PFSK-1 (cell line): Measurements from ENCODE around the gene ABR.

Experiments
- FOXP2 ChIP-seq: optimal IDR thresholded peaks from 2 replicates; pipeline ENCODE3; 2011; ENCODE audit warnings: borderline replicate concordance, control low read depth, inconsistent platforms; ENCODE audit not compliant: insufficient read depth; ENCODE audit errors: extremely low read length, extremely low read depth
- POLR2AphosphoS5 ChIP-seq: IDR thresholded peaks from 2 replicates; pipeline ENCODE4 v1.6.1; 2012; ENCODE audit warnings: low read depth, mild to moderate bottlenecking, control low read depth, low read length, moderate library complexity
- SIN3A ChIP-seq: IDR thresholded peaks from 2 replicates; pipeline ENCODE4 v1.6.1; 2012; ENCODE audit warnings: mild to moderate bottlenecking, low read length, moderate library complexity, borderline replicate concordance; ENCODE audit not compliant: insufficient read depth
- TAF1 ChIP-seq: IDR thresholded peaks from 2 replicates; pipeline ENCODE4 v1.6.1; 2012; ENCODE audit warnings: low read length, control low read depth, borderline replicate concordance; ENCODE audit not compliant: insufficient read depth
- TF ChIP-seq, protein P1 (sequence below), 2 experiments: IDR thresholded peaks; 2 replicates each; pipeline versions ENCODE4 v1.6.1 to v1.8.0; 2011 to 2012; ENCODE audit warnings: low read depth in 2 of 2, low read length in 2 of 2, control low read depth in 1 of 2, inconsistent platforms in 1 of 2, mild to moderate bottlenecking in 1 of 2, moderate library complexity in 1 of 2; ENCODE audit not compliant: insufficient read depth in 1 of 2

Gene ABR

DNA sequence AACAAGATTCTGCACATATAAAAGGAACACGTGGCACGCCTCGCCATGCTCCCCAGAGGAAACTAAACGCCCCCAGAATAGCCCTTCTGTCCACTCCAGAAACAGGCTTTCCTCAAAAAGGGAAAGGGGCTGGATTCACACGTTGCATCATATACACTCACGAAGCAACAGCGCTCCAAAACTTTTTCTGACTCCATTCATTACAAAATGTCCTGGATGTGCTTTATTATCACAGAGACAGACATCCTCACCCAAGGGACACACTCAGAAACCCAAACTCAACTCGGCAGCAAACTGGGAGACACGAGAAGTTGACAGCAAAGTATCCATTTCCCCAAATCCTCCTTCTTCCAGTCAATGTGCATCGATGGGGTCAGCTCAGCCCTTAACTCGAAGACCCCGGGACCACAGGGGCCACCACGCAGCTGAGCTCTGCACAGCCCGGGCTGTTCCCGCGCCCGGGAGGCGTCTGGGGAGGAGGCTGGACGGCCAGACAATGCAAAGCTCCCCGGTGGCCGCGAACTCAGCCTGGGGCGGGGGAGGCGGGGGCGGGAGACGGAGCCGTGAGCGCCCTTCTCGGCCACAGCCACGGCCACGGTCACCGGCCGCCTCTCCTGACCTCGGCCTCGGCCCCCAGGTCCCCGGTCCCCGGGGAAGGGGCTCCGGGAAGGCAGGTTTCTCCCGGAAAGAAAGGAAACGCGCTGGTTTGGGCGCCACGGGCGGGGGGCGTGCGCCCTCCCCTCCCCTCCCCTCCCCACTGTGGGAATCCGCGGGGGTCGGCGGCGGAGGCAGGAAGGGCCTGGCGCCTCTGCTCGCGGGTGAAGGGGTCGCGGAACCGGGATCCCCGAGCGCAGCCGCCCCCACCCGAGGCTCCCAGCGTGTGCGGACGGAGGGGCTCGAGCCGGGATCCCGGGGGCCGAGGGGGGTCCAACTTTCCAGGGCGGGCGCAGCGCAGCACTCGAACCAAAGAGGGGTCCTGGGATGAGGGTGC lies 201.4 kb downstream of the ABR start:
- TF ChIP-seq SIN3A (peak; percentile 76; the same call in 1 of the 2 replicates), FOXP2 (no peak)

DNA sequence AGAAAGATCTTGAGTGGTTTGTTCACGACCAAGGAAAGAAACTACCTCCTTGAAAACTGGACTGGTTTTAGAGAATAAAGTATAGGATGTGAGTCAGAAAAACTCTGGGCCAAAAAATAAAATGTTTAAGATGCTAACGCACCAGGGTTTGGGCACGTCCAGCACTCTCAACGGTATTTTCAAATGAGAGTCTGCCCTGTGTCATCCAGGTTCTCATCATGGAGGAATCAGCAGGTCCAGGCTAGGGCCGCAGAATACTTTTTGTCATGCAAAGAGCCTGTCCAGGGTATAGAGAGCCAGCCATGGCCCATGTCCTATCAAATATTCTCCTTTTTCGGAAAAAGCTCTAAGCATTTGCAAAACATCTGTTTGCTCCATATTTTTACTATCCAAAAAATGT lies 202.6 kb downstream of the ABR start:
- TF ChIP-seq POLR2AphosphoS5 (no peak), SIN3A (no peak), TAF1 (no peak), FOXP2 (no peak)
- TF ChIP-seq, protein P1, sequence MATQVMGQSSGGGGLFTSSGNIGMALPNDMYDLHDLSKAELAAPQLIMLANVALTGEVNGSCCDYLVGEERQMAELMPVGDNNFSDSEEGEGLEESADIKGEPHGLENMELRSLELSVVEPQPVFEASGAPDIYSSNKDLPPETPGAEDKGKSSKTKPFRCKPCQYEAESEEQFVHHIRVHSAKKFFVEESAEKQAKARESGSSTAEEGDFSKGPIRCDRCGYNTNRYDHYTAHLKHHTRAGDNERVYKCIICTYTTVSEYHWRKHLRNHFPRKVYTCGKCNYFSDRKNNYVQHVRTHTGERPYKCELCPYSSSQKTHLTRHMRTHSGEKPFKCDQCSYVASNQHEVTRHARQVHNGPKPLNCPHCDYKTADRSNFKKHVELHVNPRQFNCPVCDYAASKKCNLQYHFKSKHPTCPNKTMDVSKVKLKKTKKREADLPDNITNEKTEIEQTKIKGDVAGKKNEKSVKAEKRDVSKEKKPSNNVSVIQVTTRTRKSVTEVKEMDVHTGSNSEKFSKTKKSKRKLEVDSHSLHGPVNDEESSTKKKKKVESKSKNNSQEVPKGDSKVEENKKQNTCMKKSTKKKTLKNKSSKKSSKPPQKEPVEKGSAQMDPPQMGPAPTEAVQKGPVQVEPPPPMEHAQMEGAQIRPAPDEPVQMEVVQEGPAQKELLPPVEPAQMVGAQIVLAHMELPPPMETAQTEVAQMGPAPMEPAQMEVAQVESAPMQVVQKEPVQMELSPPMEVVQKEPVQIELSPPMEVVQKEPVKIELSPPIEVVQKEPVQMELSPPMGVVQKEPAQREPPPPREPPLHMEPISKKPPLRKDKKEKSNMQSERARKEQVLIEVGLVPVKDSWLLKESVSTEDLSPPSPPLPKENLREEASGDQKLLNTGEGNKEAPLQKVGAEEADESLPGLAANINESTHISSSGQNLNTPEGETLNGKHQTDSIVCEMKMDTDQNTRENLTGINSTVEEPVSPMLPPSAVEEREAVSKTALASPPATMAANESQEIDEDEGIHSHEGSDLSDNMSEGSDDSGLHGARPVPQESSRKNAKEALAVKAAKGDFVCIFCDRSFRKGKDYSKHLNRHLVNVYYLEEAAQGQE (IDR thresholded peaks at IDR 0.05; ENCODE audit: insufficient read depth in 1 of 2, low read depth in 2 of 2, low read length in 2 of 2), result no peak

DNA sequence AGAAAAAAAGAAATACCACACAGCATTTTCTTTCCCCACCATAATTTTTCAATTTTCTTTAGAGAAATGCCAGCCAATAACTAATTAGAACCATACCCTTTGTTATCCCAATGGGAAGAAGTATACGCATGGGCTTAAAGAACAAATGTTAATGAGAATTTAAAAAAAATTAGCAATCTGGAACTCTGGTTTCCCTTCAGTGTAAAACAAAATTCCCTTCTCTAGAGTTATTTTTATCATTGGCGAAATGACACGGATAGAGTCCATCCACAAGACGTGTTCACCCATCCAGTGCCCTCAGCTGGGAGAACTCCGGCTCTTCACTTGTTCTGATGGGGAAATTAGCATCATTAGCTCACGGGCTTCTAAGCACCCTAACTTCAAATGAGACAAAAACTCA lies 203.5 kb downstream of the ABR start:
- no peak for TF ChIP-seq FOXP2
- TF ChIP-seq TAF1, result no peak
- TF ChIP-seq POLR2AphosphoS5, result no peak
- no peak for TF ChIP-seq SIN3A

DNA sequence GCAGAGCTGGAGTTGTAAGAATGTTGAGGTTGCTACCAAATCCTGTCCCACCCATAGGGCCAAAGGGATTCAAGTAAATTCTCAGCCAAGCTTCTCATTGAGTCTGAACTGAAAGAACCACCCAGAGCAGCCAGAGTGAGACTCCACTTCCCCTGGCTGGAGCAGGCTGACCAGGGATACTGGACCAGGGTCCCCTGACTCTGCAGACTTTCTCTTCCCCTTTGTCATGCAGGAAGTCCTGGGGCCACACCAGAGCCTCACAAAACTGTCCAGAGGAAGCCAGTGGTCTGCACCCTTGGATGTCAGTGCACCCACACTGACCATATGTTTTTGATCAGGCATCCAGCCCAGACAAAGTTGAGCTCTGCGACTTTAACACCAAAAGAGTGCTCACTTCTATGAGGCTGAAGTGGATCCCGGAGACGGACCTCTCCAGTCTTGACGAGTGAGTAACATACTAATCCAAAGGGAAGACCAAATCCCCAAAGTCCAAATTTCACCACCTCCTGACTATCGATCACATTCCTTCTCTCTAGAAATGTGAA lies 204.3 kb downstream of the ABR start:
- no peak for TF ChIP-seq POLR2AphosphoS5
- no peak for TF ChIP-seq FOXP2
- TF ChIP-seq SIN3A, result no peak
- TF ChIP-seq, protein P1 (IDR thresholded peaks at IDR 0.05; ENCODE audit: insufficient read depth in 1 of 2, low read depth in 2 of 2, low read length in 2 of 2), result no peak
- TF ChIP-seq TAF1, result no peak

DNA sequence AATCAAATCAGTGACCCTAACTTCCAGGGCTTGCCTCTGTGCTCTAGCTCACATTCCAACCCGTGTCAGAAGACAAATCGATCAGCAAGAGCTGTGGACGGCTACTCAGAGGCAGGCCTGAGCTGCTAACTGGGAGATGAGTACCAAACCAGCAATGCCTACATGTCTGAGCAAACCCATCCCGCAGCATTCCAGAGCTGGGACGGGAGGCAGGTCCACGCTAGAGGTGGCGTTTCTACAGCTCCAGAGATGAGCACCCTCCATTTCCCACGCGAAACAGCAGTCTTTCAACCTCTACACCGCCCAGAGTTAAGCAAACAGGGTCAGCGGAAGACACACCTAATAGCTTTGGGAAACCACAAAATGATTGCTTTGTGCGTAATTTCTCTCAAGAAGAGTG lies 206.7 kb downstream of the ABR start:
- TF ChIP-seq, protein P1 (IDR thresholded peaks at IDR 0.05; ENCODE audit: insufficient read depth in 1 of 2, low read depth in 2 of 2, low read length in 2 of 2), result no peak
- TF ChIP-seq SIN3A (no peak), FOXP2 (no peak)

DNA sequence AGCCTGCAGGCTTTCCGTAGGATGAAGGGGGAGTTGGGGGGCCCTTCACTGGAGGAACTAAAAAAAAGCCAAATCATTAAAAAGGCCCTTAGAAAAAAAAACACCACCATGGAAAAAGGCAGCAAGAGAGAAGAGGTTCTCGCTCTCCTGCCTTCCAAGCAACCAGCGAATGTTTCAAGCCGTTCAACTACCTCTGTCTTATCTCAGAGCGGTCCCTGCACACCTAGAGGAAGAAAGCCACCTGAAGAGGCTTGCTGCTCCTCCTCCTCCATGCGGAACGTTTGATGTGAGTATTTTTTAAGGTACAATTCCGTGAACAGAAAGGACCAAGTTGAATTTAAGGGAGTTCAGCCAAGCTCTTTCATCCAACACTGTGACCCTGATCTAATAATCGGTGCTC lies 209.4 kb downstream of the ABR start:
- TF ChIP-seq, protein P1 (IDR thresholded peaks at IDR 0.05; ENCODE audit: insufficient read depth in 1 of 2, low read depth in 2 of 2, low read length in 2 of 2), result no peak
- TF ChIP-seq POLR2AphosphoS5 (no peak), SIN3A (no peak), FOXP2 (no peak), TAF1 (no peak)
